CD4-positive, alpha-beta T cell treated with Interleukin-6 for 4 hours (primary cell): ENCODE measurements around the gene BMPR1B.
"Not testable (repeated sequence)": the region's sequence is repeated elsewhere in the genome, so short reads cannot be mapped to it uniquely, and the experiment has no call there.

Source experiments
- DNase-seq: peaks from one replicate; pipeline ENCODE4 v3.0.0-alpha.2; 2020; ENCODE audit warnings: mixed read lengths

BMPR1B gene

GRCh38 chr4:95093936-95094929 lies 336.5 kb downstream of the BMPR1B start:
- DNase-seq: no peak

- peak; percentile 10 for DNase-seq
These were observed 337.7 kb downstream of the BMPR1B start for GRCh38 chr4:95095348-95095974.

- no peak for DNase-seq
These were observed 344.5 kb downstream of the BMPR1B start for GRCh38 chr4:95102162-95102790.

GRCh38 chr4:95105112-95105511 lies 347.4 kb downstream of the BMPR1B start:
- DNase-seq: no peak

GRCh38 chr4:95105983-95106382 lies 348.2 kb downstream of the BMPR1B start:
- DNase-seq: no peak

GRCh38 chr4:95106408-95106928 lies 348.7 kb downstream of the BMPR1B start:
- no peak for DNase-seq

- no peak for DNase-seq
These were observed 349.2 kb downstream of the BMPR1B start for GRCh38 chr4:95107004-95107403.

GRCh38 chr4:95107635-95108034 lies 349.9 kb downstream of the BMPR1B start:
- DNase-seq: no peak

- DNase-seq: no peak
These were observed 351.2 kb downstream of the BMPR1B start for GRCh38 chr4:95108883-95109421.

GRCh38 chr4:95114521-95114920 lies 356.8 kb downstream of the BMPR1B start:
- DNase-seq: no peak

- no peak for DNase-seq
These were observed 360.7 kb downstream of the BMPR1B start for GRCh38 chr4:95118497-95118896.

GRCh38 chr4:95120456-95120855 lies 362.7 kb downstream of the BMPR1B start:
- no peak for DNase-seq

- DNase-seq: no peak
These were observed 364.2 kb downstream of the BMPR1B start for GRCh38 chr4:95122001-95122400.

GRCh38 chr4:95124906-95125504 lies 367.2 kb downstream of the BMPR1B start:
- no peak for DNase-seq

GRCh38 chr4:95129031-95129430 lies 371.3 kb downstream of the BMPR1B start:
- DNase-seq: no peak

GRCh38 chr4:95129821-95130311 lies 372.1 kb downstream of the BMPR1B start:
- DNase-seq: no peak

GRCh38 chr4:95134016-95134415 lies 376.3 kb downstream of the BMPR1B start:
- DNase-seq: not testable (repeated sequence)

- not testable (repeated sequence) for DNase-seq
These were observed 381.7 kb downstream of the BMPR1B start for GRCh38 chr4:95139424-95139823.

GRCh38 chr4:95141361-95141760 lies 383.6 kb downstream of the BMPR1B start:
- DNase-seq: no peak

- DNase-seq: no peak
These were observed 385.2 kb downstream of the BMPR1B start for GRCh38 chr4:95142932-95143331.

GRCh38 chr4:95151255-95151654 lies 393.5 kb downstream of the BMPR1B start:
- DNase-seq: no peak

- DNase-seq: no peak
These were observed 395.4 kb downstream of the BMPR1B start for GRCh38 chr4:95153182-95153581.
